ENCODE measurements around the gene ABCC6.

GRCh38 chr16:16100631-16101030 is 122.7 kb downstream of the ABCC6 start:
- TF ChIP-seq CTCF (IDR thresholded peaks at IDR 0.05; ENCODE audit: insufficient read depth, low read depth, low read length) (no peak), EZH2 (IDR thresholded peaks at IDR 0.05; ENCODE audit: insufficient read depth, low read length) (no peak)

Measured in astrocyte (in vitro differentiated cells and primary cell).